ENCODE results near the gene XPNPEP2.

Gene XPNPEP2

GRCh38 chrX:129755779-129756650, 17.2 kb downstream of the XPNPEP2 start:
- DNase-seq (ENCODE audit: low read depth) = no peak
- no peak overlapping the region for H3K4me3 ChIP-seq (replicated peaks; ENCODE audit: low read depth, low read length)
- TF ChIP-seq, protein P1, sequence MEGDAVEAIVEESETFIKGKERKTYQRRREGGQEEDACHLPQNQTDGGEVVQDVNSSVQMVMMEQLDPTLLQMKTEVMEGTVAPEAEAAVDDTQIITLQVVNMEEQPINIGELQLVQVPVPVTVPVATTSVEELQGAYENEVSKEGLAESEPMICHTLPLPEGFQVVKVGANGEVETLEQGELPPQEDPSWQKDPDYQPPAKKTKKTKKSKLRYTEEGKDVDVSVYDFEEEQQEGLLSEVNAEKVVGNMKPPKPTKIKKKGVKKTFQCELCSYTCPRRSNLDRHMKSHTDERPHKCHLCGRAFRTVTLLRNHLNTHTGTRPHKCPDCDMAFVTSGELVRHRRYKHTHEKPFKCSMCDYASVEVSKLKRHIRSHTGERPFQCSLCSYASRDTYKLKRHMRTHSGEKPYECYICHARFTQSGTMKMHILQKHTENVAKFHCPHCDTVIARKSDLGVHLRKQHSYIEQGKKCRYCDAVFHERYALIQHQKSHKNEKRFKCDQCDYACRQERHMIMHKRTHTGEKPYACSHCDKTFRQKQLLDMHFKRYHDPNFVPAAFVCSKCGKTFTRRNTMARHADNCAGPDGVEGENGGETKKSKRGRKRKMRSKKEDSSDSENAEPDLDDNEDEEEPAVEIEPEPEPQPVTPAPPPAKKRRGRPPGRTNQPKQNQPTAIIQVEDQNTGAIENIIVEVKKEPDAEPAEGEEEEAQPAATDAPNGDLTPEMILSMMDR (IDR thresholded peaks at IDR 0.05; ENCODE audit: low read length, missing control alignments) = no peak

DNA sequence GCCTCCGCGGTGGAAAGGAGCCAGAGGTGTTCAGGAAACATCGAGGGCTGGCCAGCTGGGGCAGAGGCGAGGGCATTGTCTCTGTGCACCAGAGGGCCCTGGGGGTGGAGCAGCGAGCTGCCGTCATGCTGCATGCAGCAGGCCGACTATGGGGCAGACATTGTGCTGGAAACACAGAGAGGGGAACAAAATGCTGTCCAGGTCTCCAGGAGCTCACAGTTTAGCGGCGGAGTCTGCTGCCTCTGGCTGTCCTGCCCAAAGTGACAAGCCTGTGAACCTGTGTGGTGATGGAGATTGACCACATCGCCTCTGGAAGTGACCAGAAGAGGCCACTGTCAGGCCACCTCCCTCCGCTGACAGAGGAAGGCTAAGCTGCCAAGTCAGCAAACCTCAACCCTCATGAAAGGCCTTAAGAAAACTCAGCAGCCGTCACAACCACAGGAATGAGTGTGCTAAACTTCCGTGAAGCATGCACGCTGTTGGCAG, 20.8 kb downstream of the XPNPEP2 start:
- TF ChIP-seq, protein P1 (IDR thresholded peaks at IDR 0.05; ENCODE audit: low read length, missing control alignments) = no peak
- H3K4me3 ChIP-seq (replicated peaks; ENCODE audit: low read depth, low read length) = no peak overlapping the region
- DNase-seq (ENCODE audit: low read depth) = peak; percentile 81

DNA sequence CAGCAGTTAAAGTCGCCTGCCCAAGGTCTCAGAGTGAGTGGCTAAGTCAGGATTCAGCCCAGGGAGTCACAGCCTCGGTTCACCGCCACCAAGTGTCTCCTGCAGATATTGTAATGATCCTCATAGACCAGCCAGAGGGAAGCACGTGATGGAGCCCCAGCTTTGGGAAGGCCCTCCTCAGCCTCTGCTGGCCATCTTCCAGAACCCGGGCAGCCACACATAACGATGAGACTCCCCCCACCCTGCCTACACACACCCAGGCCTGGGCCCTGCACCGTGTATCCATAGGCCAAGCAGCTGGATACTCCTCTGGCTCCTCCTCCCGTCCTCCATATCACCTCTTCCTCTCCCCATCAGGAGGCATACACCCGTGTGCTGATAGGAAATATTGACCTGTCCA, 21.4 kb downstream of the XPNPEP2 start:
- TF ChIP-seq, protein P1 (IDR thresholded peaks at IDR 0.05; ENCODE audit: low read length, missing control alignments) = no peak
- DNase-seq (ENCODE audit: low read depth) = no peak
- no peak overlapping the region for H3K4me3 ChIP-seq (replicated peaks; ENCODE audit: low read depth, low read length)

DNA sequence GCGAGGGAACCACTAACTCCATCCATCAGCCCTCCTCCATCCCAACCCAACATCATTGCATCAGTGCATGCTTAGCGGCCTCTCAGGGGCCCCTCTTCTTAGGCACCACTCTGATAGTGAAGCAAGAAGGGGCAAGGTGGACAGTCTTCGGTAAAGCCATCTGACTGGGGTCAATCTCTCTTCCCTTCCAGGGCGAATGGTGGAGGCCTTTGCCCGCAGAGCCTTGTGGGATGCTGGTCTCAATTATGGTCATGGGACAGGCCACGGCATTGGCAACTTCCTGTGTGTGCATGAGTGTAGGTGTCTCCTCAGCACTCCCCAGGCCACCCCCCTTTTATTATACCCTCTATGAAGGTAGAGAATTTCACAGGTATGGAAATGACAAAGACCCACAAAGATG, 22.2 kb downstream of the XPNPEP2 start:
- TF ChIP-seq, protein P1 (IDR thresholded peaks at IDR 0.05; ENCODE audit: low read length, missing control alignments) = no peak
- no peak overlapping the region for H3K4me3 ChIP-seq (replicated peaks; ENCODE audit: low read depth, low read length)
- no peak for DNase-seq (ENCODE audit: low read depth)

DNA sequence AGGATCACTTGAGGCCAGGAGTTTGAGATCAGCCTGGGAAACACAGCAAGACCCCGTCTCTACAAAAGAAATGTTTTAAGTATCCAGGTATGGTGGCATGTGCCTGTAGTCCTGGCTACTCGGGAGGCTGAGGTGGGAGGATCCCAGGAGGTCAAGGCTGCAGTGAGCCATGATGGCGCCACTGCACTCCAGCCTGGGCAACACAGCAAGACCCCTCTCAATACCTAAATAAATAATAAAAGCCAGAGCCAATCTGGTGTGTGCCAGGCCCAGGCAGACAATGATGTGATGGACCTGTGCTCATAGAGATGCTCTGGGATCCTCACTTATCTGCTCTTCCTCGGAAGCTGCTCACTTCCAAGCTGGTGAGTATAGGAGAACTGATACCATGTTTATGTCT, 22.8 kb downstream of the XPNPEP2 start:
- no peak overlapping the region for H3K4me3 ChIP-seq (replicated peaks; ENCODE audit: low read depth, low read length)
- DNase-seq (ENCODE audit: low read depth) = no peak
- TF ChIP-seq, protein P1 (IDR thresholded peaks at IDR 0.05; ENCODE audit: low read length, missing control alignments) = no peak

DNA sequence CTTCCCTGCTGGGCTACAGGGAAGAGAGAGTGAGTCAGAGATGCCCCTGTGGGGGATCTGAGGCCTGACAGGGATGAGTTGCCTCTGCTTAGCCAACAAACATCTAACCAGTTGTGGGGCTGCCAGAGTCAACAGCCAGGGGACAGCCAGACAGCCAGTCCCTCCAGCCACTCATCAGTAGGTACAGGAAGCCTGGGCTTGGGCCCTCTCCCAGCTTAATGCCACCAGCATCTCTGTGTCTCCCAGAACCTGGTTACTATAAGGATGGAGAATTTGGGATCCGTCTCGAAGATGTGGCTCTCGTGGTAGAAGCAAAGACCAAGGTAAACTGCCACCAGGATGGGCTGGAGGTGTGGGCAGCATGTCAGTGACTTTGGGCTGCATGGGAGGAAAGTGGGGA, 23.7 kb downstream of the XPNPEP2 start:
- TF ChIP-seq, protein P1 (IDR thresholded peaks at IDR 0.05; ENCODE audit: low read length, missing control alignments) = no peak
- no peak overlapping the region for H3K4me3 ChIP-seq (replicated peaks; ENCODE audit: low read depth, low read length)
- DNase-seq (ENCODE audit: low read depth) = no peak

DNA sequence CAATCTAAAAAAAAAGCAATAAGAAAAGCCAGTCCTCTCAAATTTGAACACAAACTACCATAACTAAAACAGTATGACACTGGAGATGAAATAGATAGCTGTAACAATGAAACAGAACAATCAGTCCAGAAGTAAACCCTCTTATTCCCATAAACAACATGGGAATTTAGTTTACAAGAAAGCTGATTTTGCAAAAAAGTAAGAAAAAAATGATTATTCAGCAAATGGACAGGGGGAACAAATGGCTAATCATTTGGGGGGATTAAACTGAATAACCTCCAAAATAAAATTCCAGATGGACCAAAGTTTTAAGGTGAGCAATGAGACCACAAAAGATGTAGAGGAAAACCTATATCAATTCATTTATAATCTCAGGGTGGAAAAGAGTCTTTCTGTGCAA, 24.9 kb downstream of the XPNPEP2 start:
- H3K4me3 ChIP-seq (replicated peaks; ENCODE audit: low read depth, low read length) = no peak overlapping the region
- no peak for DNase-seq (ENCODE audit: low read depth)
- TF ChIP-seq, protein P1 (IDR thresholded peaks at IDR 0.05; ENCODE audit: low read length, missing control alignments) = no peak

All from fibroblast of pulmonary artery (primary cell).